ENCODE results near the gene MAGEB16.

The MAGEB16 gene

DNA sequence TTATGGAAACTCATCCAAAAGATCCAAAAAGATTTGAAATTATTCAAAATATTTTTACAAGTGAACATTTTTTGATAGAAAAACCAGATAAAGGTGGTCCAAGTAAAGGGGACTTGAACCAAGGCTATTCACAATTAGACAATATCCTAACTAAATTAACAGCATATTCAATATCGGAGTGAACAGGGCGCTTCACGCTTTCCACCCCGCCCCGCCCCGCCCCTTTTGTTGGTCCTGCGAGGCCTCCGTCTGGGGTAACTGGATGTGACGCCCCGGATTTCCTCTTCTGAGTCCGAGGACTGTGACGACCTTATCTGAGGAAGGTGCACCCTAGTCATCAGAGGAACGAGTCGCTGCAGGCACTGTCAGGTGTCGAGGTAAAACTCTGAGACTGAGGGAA is at the start of gene MAGEB16:
Gene MAGEB16 (plus strand): TSS at position 301 of the 400 bp plus-strand sequence. CDS start 3,855 bp downstream, outside the sequence.
- DNase-seq, result no peak

DNA sequence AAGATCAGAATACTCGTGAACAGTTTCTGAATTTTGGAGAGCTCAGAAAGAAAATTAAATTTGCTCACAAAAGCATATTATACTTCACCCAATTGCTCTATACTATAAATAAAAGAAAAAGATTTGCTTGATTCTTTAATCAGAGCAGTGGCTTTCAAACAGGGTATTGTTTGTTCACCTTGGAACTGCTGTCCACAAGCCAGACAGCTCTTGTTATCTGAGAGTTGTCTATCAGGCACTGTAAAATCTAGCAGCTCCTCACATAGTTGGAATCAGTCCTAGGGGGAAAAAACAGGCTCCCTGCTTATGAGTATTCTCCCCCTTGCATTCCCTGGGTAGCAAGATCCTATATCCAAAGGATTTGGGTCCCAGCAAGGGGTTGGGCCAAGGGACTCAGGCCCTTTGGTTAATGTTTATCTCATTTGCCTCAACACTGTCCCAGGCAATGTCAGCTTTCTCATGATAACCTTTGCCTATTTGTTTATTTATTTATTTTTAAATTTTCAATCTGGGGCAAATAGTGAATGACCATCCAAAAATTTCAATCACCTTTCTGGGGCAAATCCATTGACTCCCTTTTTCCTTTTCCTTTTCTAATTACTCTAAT is 24.1 kb upstream of the MAGEB16 start:
- no peak for DNase-seq

DNA sequence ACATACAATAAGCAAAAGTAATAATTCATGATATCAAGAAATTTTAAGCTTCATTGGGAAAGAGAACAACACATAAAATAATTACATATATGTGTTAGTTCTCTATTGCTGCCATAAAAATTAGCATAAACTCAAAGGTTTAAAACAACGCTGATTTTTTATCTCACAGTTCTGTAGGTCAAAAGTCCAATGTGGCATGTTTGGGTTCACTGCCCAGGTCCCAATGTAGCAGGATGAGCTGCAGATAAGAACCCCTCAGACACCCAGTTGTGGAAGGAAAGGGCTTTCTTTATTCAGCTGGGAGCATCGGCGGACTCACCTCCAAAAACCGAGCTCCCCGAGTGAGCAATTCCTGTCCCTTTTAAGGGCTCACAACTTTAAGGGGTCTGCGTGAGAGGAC is 13.1 kb upstream of the MAGEB16 start:
- DNase-seq, result no peak

DNA sequence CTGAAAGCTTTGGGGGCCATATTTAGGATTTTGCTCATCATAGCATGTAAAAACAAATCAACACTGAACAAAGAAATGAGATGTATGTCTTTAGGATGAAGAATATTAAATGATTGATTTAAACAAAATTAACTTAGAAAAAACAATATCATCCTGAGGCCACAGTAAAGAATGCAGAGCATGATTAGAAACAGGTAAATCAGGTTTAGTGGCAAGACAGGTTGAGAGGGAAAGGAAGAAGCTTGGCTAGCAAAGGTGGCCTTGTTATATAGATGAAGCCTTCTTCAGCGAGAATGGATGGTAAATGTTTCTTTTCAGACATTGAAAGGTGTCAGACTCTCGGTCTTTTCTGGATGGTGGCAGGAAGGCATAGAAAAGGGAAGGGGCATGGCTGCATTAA is 11.9 kb upstream of the MAGEB16 start:
- DNase-seq, result no peak

DNA sequence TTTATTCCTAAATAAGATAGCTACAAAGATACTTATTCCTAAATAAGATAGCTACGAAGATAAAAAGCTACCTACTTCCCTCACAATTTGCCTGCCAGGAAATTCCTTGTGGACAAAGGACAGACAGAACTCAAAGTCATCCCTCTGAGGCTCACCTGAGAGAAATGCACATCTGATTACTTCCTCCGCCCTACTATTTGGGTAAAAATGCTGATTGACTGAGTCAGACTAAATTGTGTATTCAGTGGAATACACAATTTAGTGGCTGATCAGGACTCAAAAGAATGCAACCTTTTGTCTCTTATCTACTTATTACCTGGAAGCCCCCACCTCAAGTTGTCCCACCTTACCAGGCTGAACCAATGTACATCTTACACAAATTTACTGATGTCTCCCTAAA is 10.3 kb upstream of the MAGEB16 start:
- no peak for DNase-seq

DNA sequence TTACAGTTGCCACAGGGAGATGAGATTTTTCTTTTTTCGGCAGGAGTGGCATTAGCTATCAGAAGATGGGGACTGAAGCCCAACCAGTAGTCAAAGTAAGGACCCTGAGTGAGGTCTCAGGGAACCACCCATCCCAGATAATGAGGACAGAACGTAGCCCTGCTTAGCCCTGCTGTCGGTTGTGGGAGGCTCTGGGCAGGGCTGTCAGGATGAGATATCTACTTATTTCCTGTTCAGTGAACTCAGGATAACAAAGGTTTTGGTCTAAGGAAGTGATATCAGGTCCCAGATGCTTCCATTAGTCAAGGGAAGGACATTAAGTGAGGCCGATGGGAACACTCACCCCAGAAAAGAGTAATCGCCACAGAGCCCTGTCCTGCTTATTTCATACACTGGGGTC is 2.3 kb downstream of the MAGEB16 start:
- no peak for DNase-seq

DNA sequence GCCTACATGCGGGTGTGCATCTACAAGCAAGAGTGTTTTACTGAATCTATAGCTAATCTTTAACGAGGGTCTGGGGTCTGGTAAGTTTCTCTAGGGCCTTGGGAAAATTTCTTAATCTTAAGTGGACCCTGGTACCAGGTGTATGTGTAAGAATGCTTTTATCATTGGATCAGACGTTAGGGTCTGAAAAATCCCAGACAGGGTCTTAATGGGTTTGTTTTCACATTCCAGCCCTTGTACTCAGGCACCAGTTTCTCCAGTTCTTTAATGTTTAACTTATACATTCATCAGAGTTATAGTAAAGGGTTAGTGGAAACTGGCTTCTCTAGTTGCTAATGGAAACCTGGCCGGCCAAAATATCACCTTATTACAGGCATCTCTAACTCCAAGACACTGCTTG is 11.6 kb downstream of the MAGEB16 start:
- no peak for DNase-seq

DNA sequence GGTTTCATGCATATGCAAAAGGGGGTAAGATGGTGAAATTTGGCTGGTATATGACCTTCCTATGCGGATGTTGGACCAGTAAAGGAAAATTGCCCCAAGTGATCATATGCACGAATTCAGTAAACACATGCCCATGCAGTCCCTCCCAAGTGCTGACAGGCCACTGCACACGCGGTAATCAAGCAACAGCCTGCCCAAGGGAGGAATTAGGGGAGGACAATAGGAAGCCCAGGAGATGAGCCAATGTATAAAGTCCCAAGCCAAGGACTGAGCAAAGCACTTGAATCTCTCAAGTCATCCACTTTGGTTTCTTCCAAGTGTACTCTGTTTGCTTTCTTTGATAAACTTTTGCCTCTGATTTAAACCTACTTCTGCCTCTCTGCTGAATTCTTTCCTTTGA is 21.1 kb downstream of the MAGEB16 start:
- DNase-seq, result no peak

DNA sequence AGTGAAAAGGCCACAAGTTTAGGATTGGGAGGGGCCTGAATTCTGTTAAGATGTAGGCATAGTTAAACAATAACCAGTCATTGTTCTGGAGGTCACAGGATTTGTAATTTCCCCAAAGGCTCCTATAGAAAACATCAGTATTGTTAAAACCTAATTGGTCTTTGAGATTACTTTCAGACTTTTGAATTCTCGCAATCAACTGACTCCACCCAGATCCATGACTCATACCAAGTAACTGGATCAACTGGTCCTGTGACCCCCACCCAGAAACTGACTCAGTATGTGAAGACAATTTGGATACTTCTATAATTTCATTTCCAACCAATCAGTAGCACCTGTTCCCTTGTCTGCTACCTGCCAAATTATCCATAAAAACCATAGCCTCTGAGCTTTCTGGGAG is 28.4 kb downstream of the MAGEB16 start:
- DNase-seq, result no peak

DNA sequence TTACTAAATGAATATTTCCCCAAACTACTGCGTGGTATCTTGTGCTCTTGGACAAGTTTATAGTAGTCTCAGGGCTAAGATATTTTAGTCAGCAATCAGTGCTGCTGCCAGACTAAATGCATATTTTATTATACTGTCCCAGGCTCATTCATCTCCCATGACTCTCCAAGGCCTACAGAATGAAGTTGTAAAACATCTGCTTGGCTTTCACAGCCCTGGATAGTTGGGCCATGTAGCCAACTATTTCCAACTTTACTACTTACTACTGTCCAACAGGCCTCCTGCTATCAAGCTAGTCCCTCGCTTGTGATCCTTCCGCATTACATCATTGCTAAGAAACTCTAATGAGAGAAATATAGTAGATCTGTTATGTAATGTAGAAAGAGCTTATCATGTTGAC is 31.4 kb downstream of the MAGEB16 start:
- DNase-seq, result no peak

DNA sequence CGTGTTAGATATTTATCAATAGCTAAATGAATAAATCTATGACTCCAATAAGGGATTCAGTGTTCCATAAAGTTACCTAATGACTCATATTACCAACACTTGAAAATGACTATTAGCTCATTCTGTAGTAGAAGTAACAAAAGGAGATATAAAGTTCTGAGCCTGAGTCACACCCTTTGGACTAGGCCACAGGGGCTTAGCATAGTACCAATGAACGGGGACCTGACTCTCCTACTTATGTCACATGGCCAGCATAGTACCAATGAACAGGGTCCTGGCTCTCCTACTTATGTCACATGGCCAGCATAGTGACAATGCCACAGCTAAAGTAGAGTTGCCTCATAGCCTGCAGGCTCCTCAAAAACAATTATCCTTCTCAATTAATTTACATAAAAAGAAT is 43.7 kb downstream of the MAGEB16 start:
- no peak for DNase-seq

DNA sequence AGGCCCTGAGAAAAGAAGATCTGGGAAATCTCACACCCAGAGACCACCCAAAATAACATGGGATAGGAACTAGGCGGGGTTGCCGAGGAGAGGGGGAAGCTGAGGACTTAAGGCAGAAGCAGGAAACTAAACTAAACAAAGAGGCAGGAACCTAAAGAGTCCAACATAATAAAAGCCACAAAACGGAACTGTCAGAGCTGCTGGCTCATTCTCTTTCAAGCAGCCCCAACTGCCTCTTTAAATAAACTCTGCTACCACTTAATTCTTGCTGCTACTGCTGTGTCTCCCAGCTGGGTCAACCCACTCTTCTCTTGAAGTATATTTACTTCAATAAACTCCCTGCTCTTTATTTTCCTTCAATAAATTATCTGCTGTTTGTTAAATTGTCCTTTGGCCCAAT is 44.5 kb downstream of the MAGEB16 start:
- DNase-seq, result no peak

DNA sequence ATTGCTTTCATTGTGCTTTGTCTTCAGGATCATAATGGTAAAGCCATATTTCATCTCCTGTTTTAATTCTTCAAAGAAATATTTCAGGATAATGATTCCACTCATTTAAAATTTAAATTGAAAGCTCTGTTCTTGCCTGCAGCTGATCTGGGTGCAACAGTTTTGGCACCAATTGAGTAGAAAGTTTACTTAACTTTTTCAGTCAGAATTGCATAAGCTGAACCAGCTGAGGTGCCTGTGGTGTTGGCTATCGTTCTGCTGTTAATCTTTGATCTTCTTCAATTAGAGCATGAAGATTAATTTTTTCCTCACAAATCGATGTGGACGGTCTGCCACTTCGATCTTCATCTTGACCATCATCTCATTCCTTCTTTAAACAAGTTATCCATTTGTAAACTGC is 49.6 kb downstream of the MAGEB16 start:
- DNase-seq, result no peak

Measured in activated CD4-positive, alpha-beta T cell treated with anti-CD3 and anti-CD28 coated beads for 1 hour (primary cell).